NOMO-1 (cell line): ENCODE measurements around the gene PPCDC.

ENCODE experiments used
- DNase-seq, 2 experiments: peaks; one replicate each; lab custom pipeline; 2025; ENCODE audit not compliant: unreplicated experiment in 2 of 2; lab: John Stamatoyannopoulos, UW

PPCDC gene, protein sequence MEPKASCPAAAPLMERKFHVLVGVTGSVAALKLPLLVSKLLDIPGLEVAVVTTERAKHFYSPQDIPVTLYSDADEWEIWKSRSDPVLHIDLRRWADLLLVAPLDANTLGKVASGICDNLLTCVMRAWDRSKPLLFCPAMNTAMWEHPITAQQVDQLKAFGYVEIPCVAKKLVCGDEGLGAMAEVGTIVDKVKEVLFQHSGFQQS

DNA sequence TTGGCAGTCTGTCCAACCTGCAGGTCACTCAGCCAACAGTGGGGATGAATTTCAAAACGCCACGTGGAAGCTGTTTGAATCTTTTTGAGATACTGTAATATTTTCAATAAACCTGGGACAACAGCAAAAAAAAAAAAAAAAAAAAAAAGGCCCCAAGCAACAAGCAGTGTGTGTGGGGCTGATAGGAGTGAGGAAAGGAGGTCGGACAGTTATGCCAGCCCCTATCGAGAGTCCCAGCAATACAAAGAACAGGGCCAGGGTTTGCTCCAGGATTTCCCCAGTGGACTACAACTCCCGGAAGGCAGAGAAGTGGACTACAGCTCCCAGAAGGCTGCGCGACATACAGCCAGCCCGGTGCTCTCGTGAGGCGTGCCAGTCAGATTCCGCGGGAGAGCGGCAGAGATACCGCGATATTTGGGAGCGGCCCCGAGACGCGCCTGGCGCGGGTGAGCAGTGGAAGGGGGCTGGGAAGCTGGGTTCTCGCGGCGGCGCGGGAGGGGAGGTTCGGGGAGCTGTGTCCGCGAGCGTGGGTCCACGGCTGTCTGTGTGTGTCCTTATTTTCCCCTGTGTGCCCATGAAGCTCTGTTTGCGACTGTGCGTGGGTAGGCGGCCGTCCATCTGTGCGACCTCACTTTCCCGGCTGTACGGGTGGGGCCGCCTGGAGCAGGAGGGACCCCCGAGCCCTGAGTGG, at the start of gene PPCDC:
TSS of gene PPCDC (plus strand) at position 410 of the 691 bp plus-strand sequence. CDS start 4,729 bp downstream, outside the sequence.
- peak; percentile 92 to 94 for DNase-seq

DNA sequence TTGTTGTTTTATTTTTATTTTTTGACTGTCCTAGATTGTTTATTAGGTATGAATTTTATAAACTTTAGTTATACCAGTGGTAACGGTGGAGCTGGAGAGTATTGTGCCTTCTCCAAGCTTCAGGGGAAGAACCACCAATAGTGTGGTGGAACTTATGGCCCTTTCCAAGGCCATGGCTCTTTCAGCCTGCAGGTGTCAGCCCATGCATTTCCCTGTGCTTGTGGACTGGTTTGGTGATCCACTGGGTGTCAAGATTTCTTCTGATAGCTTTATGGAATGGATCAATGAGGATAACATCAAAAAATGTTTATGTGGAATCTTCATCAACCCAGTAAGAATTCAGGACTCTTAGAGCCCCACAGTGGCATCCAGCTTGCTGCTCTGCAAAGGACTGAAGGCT, 47.2 kb upstream of the PPCDC start:
- DNase-seq, result no peak

DNA sequence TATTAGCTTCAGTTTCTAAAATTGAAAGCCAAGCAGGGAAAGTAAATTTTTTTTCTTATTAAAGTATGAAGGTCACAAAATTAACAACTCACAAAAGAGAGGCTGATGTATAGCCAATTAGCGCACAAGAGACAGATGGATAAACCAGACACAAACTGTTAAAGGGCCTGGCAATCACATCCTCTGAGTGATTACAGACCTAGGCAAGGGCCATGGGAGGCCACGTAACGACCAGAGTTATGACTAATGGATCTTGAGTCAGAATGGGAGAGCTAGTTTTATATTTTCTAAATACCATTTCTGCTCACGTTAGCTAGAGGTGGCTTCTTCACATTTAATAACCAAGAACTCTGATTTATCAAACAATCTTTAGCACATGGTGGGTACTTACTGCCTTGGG, 45.8 kb upstream of the PPCDC start:
- no peak for DNase-seq

DNA sequence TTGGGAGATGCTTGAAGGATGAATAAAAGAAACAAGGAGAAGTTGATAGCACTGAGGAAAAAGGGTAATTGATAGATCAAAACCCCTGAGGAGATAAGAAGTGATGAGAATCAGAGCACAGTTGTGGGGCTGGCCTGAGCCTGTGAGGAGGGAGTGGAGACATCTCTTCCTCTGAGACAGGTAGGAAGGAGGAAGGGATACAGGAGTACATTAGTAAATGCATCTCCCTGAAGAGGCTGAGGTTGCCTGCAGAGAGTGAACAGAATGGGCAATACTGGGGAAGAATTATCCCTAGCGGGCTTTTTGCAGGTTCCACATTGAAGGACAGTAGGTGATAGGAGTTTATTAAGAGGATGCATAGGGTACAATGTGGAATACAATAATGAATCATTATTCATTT, 45.3 kb upstream of the PPCDC start:
- no peak for DNase-seq

DNA sequence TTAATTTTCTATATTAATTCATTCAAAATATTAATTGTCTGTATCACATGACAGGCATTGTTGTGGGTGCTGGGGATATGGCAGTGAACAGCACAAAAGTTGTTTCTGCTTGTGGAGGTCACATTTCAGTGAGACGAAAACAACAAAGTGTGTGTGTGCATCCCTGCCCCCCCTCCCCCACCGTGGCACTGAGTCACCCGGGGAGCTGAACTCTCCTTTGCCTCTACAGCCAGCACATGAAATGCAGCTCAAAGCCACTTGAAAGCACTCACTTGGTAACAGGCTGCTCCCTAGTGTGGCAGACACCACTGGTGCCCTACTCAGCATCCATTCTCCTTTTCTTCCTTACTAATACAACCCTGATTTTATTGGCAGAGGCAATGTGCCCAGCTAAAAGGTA, 44.9 kb upstream of the PPCDC start:
- DNase-seq, result no peak

DNA sequence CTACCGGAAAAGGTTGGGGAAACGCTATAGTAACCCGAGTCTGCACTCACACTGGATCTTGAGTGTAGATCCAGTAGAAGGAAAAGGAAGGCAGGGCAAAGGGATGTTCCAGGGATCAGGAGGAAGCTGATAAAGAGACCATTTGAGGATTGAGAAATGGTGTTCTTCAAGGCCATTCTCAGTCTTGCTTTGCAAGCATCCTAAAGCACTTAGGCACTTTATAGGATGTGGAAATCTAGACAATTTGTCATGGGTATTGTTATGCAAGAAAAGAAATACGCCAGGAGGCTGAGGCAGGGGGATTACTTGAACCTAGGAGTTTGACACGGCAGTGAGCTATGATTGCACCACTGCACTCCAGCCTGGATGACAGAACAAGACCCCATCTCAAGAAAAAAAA, 41.2 kb upstream of the PPCDC start:
- peak in 1 of 2 experiments; percentile 45 for DNase-seq

DNA sequence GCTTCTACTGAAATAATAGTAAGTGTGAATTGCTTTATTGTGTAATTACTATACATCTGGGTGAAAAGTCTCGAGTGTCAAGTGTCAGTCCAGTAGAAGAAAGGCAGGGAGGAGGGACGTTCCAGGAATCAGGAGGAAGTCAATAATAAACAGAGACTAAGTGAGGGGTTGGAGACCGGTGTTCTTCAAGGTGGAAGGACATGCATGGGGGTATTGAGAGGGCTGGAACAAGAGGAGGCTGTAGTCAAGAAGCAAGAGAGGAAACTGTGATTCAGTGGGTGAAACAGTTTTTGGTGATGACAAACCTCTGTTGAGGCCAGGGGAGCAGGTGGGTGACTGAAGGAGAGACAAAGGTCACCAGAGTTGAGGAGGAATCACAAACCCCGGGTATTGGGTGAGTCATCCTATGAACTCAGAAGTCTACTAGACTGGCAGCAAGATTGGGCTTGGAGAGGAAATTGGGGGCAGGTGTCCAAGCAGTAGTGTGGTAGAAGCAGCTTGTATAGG, 39.6 kb upstream of the PPCDC start:
- DNase-seq, result peak; percentile 22 to 54

DNA sequence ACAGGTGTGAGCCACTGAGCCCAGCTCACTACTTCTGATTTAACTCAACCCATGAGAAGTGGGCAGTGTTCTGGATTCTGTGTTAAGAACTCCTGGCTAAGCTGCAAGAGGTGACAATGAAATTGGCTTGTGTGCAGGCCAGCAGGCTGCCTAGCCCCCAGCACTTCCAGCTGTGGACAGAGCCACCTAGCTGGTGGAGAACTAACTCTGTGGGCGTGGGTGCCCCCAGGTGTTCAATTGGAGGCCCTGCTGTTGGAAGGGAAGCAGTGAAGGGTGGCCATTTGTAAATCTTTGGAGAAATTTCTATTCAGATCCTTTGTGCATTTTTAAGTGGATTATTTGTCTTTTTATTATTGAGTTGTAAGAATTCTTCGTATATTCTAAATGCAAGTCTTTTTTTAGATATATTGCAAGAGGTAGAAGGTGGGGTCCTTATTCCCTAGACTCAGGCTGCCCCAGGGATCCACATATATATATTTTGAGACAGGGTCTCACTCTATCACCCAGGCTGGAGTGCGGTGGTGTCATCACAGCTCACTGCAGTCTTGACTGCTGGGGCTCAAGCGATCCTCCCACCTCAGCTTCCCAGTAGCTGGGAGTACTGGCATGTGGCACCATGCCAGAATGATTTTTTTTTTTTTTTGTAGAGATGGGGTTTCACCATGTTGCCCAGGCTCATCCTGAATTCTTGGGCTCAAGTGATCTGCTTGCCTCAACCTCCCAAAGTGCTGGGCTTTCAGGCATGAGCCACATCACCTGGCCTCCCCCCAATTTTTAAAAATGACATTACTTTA, 35.2 kb upstream of the PPCDC start:
- peak; percentile 37 to 67 for DNase-seq

DNA sequence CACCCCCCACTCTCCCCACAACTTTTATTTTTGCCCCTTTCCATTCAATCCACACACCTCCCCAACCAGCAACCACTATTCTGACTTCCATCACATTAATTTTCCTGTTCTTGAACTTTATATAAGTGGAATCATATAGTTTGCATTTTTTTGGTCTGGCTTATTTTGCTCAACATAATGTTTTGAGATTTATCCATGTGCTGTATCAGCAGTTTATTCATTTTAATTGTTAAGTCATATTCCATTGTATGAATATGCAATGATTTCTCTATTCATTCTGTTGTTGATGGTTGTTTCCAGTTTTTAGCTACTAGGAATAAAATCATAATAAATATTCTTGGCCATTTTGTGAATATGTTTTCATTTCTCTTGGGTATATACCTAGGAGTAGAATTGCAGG, 33.9 kb upstream of the PPCDC start:
- DNase-seq, result no peak

DNA sequence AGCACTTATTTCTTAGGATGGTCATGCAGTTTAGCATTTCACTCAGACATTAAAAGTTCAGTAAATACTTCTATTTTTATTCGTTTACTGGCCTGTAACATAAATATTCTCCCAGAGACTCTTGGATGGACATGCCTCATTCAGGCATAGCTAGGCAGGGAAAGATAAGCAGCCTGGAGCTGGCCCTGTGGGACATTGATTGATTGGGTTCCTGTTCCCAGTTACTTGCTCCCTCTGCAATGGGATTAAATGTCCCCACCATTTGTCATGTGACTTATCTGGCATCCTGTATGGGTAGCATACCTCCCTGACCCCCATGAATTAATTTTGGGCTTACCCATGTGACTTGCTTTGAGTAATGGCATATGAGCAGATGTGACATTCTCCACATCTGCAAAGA, 30.8 kb upstream of the PPCDC start:
- no peak for DNase-seq

DNA sequence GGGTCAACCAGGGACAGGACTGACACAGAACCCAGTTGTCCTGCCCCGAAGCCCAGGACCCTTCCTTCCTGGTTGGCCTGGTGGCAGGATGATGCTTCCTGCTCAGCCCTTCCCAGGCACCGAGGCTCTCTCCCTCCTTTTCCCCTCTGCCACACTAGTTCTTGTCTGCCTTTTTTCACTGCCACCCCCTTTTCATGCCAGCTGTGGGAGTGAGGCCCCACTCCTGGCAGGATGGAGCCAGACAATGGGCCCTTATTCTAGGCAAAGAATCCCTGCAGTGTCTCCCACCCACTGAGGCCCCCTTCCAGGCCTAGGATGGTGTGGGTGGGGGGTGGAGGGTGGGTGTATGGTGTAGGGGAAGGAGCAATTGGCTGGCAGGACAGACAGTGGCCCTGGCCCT, 29.2 kb upstream of the PPCDC start:
- DNase-seq, result no peak

DNA sequence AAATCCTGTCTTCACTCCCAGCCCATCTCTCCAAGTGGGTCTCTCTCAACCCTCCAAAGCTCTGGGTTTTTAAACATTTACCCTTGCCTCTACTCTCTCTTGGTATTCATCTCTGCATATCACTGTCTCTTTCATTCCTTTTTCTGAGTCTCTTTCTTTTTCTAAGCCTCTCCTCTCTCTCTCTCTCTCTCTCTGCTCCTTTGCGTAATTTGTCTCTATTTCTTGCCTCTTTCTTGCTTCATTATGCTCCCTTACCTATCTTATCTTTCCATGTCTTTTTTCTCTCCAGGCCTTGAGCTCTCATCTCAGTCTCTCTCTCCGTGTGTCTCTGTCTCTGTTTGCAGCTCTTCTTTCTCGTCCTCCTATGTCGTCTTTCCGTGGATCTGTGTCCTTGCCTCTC, 28.7 kb upstream of the PPCDC start:
- no peak for DNase-seq

DNA sequence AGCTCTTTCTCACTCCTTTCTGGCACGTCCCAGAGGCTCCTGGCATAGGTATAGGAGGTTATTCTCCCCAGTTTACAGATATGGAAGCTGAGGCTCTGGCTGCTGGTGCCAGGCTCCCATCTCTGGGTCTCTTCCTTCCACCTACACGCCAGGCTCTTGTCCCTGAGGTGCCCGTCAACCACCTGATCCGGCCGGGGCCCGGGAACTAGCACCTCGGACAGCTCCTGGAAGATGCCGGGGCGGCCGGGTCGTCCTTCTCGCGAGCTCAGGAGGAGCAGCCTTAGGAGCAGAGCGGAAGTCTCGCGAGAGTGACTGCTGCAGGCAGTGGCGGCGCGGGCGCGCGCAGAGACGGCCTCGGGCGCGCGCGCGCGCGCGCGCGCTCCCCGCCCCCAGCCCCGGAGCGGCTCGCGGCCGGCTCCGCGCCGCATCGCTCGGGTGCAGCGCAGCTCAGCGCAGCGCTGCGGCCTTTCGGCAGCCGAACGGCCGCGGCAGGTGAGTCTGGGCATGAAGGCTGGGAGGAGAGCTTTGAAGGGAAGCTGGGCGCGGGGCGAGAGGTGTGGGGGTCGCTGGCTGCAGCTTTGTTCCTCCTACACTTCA, 28.1 kb upstream of the PPCDC start, which contains the start of gene SCAMP5:
TSS of gene SCAMP5 (plus strand) at position 382 of the 597 bp plus-strand sequence. CDS start 16,277 bp downstream, outside the sequence.
- DNase-seq, result peak; percentile 76 to 88

DNA sequence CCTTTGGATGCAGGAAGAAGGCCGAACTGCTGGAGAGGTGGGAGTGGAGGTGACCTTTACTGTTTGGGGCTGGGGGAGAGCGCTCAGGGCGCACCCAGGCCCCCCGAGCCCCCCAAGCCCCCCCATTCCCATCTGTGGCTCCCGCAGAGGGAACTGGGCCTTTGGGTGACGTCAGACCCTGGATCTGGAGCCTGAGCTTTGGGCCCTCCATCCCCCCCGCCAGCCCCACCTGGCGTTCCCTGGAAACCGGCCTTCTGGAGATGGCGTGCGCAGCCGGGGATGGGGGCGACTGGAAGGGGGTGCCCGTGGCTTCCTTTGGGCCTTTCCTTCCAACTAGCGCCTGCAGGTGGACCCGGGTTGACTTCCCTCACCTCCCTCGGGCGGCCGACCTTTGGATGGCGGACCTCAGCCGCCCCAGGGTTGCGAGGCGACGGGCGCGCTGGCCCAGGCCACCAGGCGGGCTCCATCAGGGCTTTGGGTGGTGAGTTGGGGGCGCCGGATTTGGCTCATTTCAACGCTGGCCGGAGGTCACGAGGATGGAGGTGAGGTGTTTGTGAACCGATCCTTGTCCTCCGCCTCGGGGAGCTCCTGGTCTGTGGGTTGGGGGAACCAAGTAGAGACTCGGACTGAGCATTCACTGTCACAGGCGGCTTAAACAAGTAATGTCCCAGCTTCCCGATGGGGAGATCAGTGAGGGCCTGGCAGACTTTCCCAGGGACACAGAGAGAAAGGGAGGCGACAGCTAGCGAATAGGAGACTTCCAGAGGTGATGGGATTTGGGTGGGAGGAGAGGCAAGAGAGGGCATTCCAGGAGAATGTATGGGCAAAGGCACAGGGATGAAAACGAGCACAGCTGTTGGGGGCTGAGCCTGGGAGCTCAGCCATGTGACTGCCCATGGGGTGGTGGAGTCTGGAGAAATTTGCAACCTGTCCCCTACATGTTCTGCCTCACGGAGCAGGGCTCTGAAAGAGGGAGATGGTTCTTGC, 27.3 kb upstream of the PPCDC start:
- no peak for DNase-seq

DNA sequence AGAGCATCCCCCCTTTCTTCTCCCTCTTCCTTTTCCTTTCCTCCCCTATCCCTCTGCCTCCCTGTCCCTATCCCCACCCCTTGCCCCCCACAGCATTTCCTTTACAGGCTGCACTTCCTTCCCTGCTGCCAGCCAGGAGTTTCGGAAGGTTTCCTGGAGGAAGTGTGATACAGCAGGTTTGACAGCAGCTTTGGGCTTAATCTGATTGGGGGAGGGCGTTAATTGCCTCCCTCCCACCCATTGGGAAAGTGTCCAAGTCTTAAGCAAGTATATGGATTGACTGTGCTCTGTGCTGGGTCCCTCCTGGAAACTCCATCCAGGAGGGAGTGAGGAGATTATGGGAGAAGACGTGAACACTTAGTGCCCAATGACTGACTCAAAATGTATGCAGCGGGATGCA, 26.2 kb upstream of the PPCDC start:
- DNase-seq, result no peak

DNA sequence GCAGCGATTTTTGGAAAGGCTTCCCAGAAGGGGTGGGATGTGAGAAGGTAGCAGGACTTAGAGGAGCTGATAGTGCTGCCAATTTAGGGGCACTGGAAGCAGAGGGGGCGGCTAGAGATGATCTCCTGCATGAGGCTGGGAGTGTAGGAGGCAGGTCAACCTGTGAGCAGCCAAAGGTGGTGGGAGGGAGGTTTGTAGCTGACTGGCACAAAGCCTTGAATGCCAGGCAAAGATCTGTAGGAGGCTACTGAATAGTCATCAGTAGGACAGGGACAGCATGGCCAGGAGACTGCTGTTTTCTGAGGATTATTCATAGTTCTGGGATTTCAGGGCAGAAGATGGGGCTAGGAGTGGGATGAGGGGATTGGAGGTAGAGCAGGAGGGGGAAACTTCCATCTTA, 25.8 kb upstream of the PPCDC start:
- no peak for DNase-seq

DNA sequence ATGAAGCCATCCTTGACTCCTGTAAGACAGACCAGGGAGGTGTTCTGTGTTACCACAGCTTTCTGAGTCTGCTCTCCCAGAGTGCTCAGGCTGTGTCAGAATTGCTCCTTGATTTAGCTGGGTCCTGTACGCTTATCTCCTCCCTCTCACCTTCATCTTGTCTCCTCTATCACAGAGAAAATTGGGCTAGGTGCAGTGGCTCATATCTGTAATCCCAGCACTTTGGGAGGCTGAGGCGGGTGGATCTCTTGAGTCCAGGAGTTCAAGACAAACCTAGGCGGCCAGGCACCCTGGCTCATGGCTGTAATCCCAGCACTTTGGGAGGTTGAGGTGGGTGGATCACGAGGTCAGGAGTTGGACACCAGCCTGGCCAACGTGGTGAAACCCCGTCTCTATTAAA, 22.1 kb upstream of the PPCDC start:
- no peak for DNase-seq

DNA sequence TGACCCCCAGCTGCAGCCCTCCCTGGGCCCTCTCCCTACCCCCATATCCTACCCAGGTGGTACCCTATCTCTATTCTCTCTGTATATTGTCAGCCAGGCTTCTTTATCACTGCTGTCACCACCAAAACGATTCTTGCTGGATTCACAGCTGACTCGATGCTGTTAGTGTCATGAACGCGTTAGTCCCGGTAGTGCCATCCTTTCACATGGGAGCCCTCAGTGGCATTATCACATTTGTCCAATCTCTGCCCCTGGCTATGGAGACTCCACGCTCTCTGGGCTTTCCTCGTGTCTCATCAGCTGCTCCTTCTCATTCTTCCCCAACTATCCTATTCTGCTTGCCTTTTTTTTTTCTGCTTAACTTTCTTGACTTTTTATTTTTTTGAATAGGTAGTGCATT, 21.0 kb upstream of the PPCDC start:
- no peak for DNase-seq

DNA sequence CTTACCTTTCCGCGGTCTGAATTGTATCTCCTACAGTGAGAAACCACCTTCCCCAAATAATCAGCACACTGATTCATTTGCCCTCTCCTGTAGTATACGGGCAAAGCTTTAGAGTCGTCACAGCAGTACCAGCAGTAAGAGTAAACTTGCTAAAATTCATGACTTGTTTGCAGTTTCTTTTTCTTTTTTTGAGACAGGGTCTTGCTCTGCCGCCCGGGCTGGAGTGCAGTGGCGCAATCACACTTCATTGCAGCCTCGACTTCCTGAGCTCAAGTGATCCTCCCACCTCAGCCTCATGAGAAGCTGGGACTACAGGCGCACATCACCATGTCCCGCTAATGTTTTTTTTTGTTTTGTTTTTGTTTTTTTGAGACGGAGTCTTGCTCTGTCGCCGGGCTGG, 16.2 kb upstream of the PPCDC start:
- no peak for DNase-seq

DNA sequence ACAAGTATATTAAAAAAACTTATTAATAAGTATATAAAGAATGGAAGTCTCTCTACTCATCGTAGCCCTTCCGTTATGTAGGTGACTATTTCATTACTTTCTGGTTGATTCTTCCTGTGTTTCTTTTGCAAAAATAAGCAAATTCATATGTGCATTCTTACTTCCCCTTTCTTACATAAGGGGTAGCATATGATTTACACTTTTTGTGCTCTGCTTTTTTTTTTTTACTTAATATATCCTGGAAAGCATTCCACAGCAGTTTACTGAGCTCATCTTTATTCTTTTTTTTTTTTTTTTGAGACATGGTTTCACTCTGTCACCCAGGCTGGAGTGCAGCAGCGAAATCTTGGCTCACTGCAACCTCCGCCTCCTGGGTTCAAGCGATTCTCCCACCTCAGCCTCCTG, 15.2 kb upstream of the PPCDC start:
- DNase-seq, result peak; percentile 30 to 76
